IPS-NIHi11 (cell line): Measurements from ENCODE around the gene HID1.
A peak's percentile ranks its signal among the peaks of the same experiment; 100 is the strongest.

Experiments used
- DNase-seq: peaks from one replicate; pipeline ENCODE4 v3.0.0; 2012; ENCODE audit warnings: mixed read lengths, low spot score

Gene HID1

DNA sequence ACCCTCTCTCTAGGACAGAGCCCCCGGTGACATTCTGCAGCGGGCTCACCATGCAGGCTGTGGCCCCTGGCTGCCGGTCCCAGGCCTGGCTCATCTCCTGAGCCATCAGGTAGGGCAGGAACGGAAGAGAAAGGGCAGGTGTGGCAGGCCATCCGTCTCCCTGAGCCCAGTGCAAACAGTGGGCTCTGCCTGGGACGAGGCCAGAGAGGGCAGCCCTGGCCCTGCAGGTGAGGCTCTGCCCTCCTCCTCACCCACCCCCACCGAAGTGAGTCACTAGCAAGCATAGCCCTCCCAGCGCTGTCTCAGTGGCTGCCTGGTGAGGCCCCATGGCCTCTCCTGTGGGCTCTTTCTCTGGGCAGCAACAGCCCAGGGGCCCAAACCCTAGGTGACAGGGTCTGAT lies 22.4 kb downstream of the HID1 start:
- DNase-seq, result no peak

- DNase-seq, result no peak
These were observed 23.0 kb downstream of the HID1 start for GRCh38 chr17:74949455-74950115.

DNA sequence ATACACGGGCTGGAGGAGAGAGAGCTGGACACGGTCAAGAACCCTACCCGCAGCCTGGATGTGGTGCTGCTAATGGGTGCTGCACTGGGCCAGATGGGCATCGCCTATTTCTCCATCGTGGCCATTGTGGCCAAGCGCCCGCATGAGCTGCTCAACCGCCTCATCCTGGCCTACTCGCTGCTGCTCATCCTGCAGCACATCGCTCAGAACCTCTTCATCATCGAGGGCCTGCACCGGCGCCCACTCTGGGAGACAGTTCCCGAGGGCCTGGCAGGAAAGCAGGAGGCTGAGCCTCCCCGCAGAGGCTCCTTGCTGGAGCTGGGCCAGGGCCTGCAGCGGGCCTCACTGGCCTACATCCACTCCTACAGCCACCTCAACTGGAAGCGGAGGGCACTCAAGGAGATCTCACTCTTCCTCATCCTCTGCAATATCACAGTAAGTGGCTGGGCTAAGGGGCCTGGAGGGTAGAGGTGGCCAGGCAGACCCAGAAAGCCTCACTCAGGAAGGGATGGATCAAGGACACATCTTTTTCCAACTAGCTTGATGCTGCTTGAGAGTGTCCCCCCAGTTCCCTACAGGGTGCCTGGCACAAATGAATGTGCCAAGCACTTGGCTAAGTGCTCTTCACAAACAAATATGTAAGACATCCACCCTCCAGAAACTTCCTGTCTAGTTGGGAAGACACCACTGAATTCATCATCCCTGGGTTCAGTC lies 25.4 kb downstream of the HID1 start:
- DNase-seq, result no peak

GRCh38 chr17:74946641-74947040 lies 25.9 kb downstream of the HID1 start:
- DNase-seq, result no peak

DNA sequence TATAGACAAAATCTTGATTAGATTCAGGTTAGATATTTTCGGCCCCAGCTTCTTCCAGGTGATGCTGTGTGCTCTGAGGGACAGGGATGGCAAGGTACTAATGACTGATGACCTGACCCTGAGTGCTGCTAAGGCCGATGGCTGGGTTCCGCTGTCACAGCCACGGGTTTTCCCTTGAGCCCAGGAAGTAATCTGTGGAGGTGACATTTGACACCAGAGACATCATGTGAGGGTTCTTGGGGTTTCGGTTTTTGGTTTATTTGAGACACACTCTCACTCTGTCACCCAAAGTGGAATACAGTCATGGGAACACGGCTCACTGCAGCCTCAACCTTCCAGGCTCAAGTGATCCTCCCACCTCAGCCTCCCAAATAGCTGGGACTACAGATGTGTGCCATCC lies 27.0 kb downstream of the HID1 start:
- DNase-seq, result no peak

DNA sequence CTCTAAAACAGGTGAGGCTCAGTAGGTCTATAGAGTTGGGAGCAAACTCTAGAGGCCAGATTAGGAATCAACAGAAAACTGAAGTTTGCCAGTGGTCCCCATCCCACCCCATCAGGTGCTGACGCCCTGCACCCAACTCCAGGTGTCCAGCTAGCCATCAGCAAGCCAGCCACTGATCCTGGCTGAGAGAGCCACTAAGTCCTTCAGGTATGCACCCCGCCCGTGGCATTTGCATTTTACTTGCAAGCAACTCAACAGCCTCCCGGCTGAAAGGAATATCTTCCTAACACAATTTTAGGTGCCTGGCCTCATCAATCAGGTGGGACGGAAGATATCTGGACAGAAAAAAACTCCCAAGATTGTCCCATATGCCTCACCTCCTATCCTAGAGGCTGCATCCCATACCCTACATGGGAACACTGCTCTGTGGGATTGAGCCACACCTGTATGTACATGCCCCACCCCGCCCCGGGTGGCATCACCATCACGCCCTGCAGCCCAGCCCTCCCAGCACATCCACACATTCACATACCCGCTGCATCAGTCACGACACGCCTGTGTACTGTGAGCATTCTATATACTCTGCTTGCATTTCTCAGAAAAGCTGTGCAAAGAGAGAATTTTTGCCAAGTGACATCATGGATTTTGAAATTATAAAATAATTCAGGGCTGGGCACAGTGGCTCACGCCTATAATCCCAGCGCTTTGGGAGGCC lies 28.6 kb downstream of the HID1 start:
- no peak for DNase-seq

DNA sequence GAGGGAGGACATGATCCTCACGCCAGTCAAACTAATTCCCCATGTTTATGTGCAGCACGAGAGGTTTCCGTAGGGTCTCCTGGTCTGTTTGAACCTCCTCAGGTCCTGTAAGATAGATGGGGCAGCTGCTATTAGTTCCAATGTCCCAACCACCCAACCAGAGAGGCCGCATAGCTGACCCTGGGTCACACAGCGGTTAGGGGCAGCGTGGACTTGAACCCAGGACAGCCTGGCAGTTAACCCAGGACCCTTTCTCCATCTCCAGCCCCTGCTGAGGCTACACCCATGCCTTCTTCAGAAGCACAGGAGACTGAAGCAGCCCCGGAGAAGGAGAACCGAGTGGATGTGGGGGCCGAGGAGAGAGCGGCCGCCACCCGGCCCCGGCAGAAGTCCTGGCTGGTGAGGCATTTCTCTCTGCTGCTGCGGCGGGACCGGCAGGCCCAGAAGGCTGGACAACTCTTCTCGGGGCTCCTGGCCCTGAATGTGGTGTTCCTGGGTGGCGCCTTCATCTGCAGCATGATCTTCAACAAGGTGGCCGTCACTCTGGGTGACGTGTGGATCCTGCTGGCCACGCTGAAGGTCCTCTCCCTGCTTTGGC lies 31.3 kb downstream of the HID1 start:
- DNase-seq, result no peak

- DNase-seq, result no peak
These were observed 33.0 kb downstream of the HID1 start for GRCh38 chr17:74939534-74939933.

GRCh38 chr17:74938194-74938950 lies 34.2 kb downstream of the HID1 start:
- no peak for DNase-seq

DNA sequence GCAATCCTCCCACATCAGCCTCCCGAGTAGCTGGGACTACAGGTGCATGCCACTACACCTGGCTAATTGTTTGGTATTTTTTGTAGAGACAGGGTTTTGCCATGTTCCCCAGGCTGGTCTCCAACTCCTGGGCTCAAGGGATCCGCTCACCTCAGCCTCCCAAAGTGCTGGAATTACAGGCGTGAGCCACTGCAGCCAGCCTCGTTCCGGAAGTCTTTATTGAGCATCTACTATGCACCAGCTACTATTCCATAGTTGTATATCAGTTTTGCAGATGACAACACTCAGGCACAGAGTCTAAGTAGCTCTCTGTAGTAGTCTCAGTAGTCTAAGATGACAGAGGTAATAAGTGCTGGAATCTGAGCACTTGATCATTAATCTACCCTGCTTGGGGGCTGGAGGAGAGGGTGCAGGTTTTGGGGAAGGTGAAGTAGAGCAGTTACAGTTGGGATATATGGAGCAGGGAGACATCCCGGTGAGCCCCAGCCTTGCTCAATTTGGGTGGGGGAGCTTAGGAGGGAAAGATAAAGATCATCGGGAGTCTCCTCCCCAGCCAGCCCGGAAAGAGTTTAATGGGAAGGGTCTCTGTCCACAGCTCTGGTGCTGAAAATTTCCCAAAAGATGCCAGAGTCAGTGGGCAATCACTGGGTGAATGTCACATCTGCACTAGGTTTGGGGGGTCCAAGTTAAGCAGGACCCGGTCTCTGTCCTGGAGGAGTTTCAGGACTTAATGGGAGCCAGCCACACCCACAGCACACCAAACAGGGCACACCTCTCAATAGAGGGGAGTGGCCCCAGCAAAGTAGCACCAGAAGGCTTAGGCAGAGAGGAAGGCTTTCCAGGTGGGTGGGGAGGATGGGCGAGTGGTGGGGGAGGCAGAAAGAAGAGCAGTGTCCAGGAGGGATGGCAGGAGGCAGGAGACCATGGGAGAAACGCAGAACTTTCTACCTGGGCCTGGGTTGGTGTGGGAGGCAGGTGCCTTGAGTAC lies 35.2 kb downstream of the HID1 start:
- peak; percentile 72 for DNase-seq

GRCh38 chr17:74936470-74936799 lies 36.1 kb downstream of the HID1 start:
- no peak for DNase-seq

GRCh38 chr17:74935585-74936469 lies 36.7 kb downstream of the HID1 start, which contains the start of gene OTOP3:
TSS of gene OTOP3 (plus strand) at chr17:74935898. CDS start at chr17:74935922, 24 bp downstream.
- DNase-seq, result peak; percentile 71

- DNase-seq, result no peak
These were observed 37.5 kb downstream of the HID1 start for GRCh38 chr17:74935048-74935447.

DNA sequence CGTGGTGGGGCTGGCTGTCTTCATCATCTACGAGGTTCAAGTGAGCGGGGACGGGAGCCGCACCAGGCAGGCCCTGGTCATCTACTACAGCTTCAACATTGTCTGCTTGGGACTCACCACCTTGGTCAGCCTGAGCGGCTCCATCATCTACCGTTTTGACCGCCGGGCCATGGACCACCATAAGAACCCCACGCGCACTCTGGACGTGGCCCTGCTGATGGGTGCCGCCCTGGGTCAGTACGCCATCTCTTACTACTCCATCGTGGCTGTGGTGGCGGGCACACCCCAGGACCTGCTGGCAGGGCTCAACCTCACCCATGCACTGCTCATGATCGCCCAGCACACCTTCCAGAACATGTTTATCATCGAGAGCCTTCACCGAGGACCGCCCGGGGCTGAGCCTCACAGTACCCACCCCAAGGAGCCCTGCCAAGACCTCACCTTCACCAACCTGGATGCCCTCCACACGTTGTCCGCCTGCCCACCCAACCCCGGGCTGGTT lies 42.0 kb downstream of the HID1 start:
- no peak for DNase-seq

DNA sequence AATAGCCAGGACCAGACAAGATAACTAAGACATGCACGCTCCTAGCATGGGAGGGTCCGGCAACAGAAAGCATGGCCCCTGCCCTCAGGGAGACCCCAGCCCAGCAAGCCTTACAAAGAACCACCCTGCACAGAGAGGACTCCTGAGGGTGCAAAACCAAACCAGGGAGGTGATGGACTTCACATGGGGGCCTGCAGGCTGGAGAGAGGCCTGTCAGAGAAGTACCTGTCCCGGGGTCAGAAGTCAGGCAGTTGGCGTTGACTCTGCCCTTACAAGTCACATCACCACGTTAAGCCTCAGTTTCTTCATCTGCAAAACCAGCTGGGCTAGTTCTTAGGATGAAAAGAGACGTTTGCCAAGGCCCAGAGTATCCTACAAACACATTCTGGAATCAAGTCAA lies 43.8 kb downstream of the HID1 start:
- DNase-seq, result no peak

DNA sequence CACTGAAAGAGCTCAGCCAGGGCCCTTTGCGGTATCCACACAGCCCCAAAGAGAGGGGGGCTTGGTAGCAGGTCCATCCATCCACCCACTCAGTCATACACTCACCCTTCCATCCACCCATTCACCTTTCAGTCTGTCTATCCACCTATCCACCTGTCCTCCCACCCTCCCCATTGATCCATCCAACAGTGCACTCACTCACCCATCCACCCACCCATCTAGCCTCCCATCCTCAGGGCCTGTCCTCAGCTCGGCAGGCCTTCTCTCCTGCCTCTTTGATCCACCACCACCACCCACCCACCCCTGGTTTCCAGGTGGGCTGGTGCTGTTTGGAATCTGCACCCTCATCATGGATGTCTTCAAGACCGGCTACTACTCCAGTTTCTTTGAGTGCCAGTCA lies 47.3 kb downstream of the HID1 start:
- no peak for DNase-seq

GRCh38 chr17:74924250-74924948 lies 48.2 kb downstream of the HID1 start, which contains the start of gene OTOP2:
TSS of gene OTOP2 (plus strand) at chr17:74924273. CDS start at chr17:74924633, 360 bp downstream.
- peak; percentile 51 for DNase-seq

DNA sequence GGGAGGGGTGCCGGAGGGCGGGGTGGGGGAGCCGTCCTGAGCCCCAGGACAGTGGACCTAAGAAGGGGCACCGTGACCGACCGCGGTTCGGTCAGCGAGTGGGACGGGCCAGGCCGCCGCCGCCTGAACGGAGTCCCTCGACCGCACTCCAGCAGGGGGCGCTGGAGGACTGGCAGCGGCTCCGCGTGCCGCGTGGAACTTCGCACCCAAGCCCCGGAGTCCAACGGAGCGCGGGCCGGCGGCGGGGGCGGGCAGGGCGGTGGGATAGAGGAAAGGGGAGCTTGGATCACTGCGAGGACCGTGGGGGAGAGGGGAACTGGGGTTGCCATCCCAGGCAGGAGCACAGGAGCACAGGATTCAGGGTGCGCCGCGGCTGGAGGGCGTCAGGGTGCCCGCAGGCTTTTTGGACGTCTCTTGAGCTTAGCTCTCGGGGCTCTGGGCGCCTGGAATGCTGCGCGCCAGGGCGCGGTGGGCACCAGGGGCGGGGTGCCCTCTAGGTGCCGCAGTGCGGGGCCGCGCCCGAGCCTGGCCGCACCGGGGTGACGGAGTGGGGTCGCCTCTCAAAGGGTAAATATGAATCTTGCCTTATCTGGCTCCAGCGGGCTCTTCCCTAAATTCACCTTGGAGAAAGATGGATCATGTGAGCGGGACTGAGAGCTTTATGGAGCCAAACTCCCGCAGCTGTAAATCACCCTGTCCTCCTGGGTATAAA lies 48.9 kb downstream of the HID1 start:
- peak; percentile 93 for DNase-seq
